GM19099 (cell line): ENCODE measurements around the gene RPL35A.

Experiments
- POLR2A ChIP-seq: IDR thresholded peaks from 3 replicates; pipeline ENCODE4 v1.6.1; 2011; ENCODE audit warnings: low read depth; ENCODE audit not compliant: insufficient read length; ENCODE audit errors: extremely low read depth

RPL35A gene

GRCh38 chr3:197951392-197951990 is 1.5 kb downstream of the RPL35A start:
- no peak for TF ChIP-seq POLR2A

DNA sequence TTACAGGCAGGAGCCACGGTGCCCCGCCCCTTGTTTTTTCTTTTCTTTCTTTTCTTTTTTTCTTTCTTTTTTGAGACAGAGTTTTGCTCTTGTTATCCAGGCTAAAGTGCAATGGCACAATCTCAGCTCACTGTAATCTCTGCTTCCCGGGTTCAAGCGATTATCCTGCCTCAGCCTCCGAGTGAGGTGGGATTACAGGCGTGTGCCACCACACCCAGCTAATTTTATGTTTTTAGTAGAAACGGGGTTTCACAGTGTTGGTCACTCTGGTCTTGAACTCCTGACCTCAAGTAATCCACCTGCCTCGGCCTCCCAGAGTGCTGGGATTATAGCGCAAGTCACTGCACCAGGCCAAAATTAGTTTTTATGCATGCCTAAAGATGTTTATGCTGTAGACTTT is 2.5 kb downstream of the RPL35A start:
- TF ChIP-seq POLR2A, result no peak

DNA sequence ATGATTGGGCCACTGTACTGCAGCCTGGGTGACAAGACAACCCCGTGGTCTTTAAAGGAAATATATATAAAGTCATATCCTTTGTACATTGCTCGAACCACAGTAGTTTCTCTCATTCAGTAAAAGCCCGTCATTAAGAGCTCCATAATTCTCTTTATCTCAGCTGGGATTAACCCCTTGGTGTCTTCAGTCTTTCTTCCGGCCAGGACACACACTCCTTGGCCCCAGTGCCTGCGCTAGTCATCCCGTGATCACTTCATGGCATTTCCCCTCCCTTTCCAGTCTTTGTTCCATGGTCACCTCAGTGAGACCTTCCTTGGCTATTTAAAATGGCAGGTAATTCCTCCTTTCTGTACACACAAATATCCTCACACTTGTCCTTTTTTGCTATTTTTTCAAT is 3.3 kb downstream of the RPL35A start:
- TF ChIP-seq POLR2A, result no peak

GRCh38 chr3:197953881-197954280 is 3.9 kb downstream of the RPL35A start:
- no peak for TF ChIP-seq POLR2A

DNA sequence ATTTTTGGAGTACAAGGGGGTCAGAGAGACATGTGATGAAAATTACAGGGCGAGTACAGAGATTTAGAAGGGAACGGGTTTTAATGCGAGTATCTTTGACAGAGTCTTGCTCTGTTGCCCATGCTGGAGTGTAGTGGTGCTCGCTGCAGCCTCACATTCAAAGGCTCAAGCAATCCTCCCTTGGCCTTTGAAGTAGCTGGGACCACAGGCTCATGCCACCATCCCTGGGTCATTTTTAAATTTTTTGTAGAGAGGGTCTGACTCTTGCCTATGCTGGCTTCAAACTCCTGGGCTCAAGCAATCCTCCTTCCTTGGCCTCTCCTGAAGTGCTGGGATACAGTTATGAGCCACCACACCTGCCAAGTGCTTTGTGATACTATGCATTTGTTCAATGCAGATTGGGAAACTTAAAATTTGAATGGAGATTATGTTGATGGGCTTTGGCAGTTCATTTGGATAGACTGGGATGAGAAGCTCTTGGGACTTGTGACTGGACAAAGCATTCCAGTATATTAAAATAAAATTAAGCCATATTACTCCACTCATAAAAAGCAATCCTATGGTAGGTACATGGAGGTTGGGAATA is 6.0 kb downstream of the RPL35A start:
- TF ChIP-seq POLR2A, result no peak

DNA sequence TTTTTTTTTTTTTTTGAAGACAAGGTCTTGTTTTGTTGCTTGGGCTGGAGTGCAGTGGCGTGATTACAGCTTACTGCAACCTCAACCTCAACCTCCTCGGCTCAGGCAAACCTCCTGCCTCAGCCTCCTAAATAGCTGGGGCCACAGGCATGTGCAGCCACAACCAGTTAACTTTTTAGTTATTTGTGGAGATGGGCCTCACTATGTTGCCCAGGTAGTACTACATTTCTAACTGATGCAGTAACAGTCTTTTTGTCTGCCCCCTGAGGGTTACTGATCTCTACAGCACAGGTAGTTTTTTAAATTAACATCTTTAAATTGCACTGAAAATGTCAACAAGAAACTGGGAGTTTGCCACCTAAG is 6.6 kb downstream of the RPL35A start:
- TF ChIP-seq POLR2A, result no peak

GRCh38 chr3:197957790-197958133 is 7.8 kb downstream of the RPL35A start:
- TF ChIP-seq POLR2A, result no peak

GRCh38 chr3:197958346-197958745 is 8.4 kb downstream of the RPL35A start:
- no peak for TF ChIP-seq POLR2A

DNA sequence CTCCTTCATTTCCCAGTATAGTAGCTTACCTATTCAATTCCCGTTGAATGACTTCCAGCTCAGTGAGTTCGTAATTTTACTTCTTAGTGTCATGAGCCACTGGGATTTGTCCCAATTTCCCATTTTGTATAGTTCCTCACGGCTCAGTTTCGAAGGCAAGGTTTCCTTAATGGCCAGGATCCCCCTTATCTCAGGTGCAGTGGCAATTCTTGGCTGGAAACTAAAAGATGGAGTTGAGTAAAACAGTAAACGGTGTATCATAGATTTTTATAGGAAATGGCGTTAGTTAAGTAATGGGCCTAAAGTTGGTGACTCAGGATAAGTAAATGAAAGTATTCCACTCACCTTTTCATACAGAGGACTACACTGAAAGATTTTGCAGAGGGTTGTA is 9.5 kb downstream of the RPL35A start:
- TF ChIP-seq POLR2A, result no peak

- TF ChIP-seq POLR2A, result peak; percentile 58
Measured at GRCh38 chr3:197959891-197960693, 10.1 kb downstream of the RPL35A start, which contains the start of gene LMLN. Gene LMLN, plus strand, starts transcription at chr3:197960217. Its CDS starts 29 bp downstream, at chr3:197960246.

- TF ChIP-seq POLR2A, result no peak
Measured at GRCh38 chr3:197960694-197961581, 10.9 kb downstream of the RPL35A start.

DNA sequence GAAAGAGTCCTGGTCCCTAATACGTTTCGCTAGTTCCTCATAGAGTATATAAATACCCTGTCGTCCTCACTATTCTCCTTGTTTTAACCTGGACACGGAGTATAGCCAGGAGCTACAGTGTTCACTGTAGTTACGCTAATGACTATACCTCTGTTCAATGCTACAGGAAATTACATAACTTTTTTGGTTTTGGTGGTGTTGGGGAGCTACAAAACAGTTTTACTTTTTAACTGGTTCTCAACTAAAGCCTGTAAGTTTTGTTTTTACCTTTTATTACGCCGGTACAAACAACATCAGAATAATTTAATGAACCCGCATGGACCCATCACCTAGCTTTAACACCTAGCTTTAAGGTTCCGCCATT is 11.6 kb downstream of the RPL35A start:
- TF ChIP-seq POLR2A, result no peak

GRCh38 chr3:197963019-197963637 is 13.1 kb downstream of the RPL35A start:
- TF ChIP-seq POLR2A, result no peak

DNA sequence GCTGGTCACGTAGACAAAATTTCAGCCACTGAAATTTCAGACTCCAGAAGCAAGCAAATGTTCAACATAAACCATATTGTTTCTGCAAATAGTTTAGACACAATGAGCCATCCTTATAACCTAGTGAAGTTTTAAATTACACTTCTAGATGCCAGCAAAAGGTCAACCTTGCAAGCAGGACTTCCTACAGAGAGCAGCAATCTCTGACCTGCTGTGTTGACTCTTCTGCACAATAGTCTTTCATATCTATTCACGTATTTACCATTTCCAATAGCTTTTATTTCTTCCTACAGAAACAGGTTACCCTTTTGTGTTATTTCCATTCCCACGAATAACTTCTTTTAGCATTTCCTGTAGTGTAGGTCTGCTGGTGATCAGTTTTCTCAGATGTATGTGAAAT is 20.6 kb downstream of the RPL35A start:
- no peak for TF ChIP-seq POLR2A

DNA sequence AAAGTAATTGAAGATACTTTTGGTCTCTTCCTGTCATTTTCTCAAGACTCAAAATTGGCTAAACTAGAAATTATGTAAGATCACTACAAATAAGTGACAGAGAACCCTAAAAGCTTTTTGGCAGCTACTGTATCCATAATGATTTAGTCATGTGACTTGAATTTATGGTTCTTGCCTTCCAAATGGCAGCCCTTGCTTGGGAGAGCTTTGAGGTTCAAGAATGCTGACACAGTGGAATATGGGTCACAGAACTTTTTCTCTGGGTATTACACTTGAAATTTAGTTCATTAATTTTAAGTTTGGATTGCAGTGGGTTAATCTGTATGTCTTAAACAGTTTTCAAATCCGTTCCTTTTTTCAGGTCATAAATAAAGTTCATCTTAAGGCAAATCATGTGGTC is 24.0 kb downstream of the RPL35A start:
- TF ChIP-seq POLR2A, result no peak
